Ovary (tissue), 9 donors: ENCODE data around the gene KRTAP5-8. TPM values are rescaled to one million over a fixed set of nuclear protein-coding genes. Genes with fewer than 3 reads are reported as not detected.
"Not testable (repeated sequence)": the region's sequence is repeated elsewhere in the genome, so short reads cannot be mapped to it uniquely, and the experiment has no call there.

Source experiments
- DNase-seq, 5 donors: peaks; one replicate each; pipeline ENCODE4 v3.0.0-alpha.2; 2019 to 2020
- H3K27ac ChIP-seq, 2 donors: fragments of 200-600 bp; one replicate each; pipeline versions ENCODE4 v1.5.1 to v1.8.0; 2019 to 2022
- H3K27me3 ChIP-seq: fragments of 200-600 bp; one replicate; pipeline ENCODE4 v1.8.0; 2022
- H3K36me3 ChIP-seq: fragments of 200-600 bp; sonication (generic); one replicate; pipeline ENCODE4 v1.5.1; 2019
- H3K4me1 ChIP-seq: one replicate; pipeline ENCODE4 v1.8.1; 2013; ENCODE audit warnings: mild to moderate bottlenecking, moderate library complexity; ENCODE audit not compliant: insufficient read depth
- H3K4me3 ChIP-seq: fragments of 200-600 bp; sonication (generic); one replicate; pipeline ENCODE4 v1.5.1; 2017
- H3K9me3 ChIP-seq, 2 donors: fragments of 200-600 bp in 1 of 2; sonication (generic) in 1 of 2; one replicate each; pipeline versions ENCODE4 v1.5.1 to v1.8.1; 2013 to 2019; ENCODE audit warnings: mild to moderate bottlenecking in 1 of 2, moderate library complexity in 1 of 2
- EP300 ChIP-seq: sonication (generic); formaldehyde crosslinking; IDR thresholded peaks from one replicate; pipeline ENCODE4 v1.6.1; 2017; ENCODE audit warnings: antibody characterized with exemption
- POLR2A ChIP-seq: fragments of 450-650 bp; IDR thresholded peaks from one replicate; pipeline ENCODE4 v1.6.1; 2017; ENCODE audit warnings: antibody characterized with exemption, mild to moderate bottlenecking, moderate library complexity
- WGBS, 3 donors: extraction: QIAGEN DNeasy Blood & Tissue Kit in 1 of 3; methylation state at CpG; one replicate each; pipeline versions ENCODE4 v1.1.5 to v1.1.7; 2013 to 2017; 5-methylcytosine and 5-hydroxymethylcytosine counted together
- intact Hi-C, 4 donors: fragments of 100-400 bp; cut with DNase I; formaldehyde crosslinking; loops; one replicate each; pipeline versions ENCODE4 v1.11.0 to v1.15.1; 2022 to 2023
- polyA plus RNA-seq, 2 donors: library from polyadenylated mRNA; stranded (reverse); fragments of 200-250 nt in 1 of 2; fragments of 350-450 nt in 1 of 2; fragmentation: Illumina TruSeq in 1 of 2; extraction: RNeasy Lipid Tissue Mini Kit (QIAGEN cat#74804) in 1 of 2; gene quantifications; one replicate each; pipeline ENCODE4 v1.2.3, GENCODE V29; 2013 to 2014
- total RNA-seq, 7 donors: library from RNA; depleted of rRNA in 2 of 7; stranded (reverse); fragments of >200 nt in 2 of 7; fragmentation: NEBNext Ultra II Directional in 3 of 7; extraction: Animal tissue kit (Norgen Biotek cat#: 25700) in 3 of 7; gene quantifications; one replicate each; pipeline versions ENCODE4 v1.1.0 to v1.2.4, GENCODE V29; 2016 to 2023
- TF ChIP-seq, protein P1 (sequence below), 3 donors: fragments of 450-650 bp in 2 of 3; fragments of 200-600 bp in 1 of 3; IDR thresholded peaks; one replicate each; pipeline versions ENCODE4 v1.5.1 to v1.8.0; 2016 to 2022; ENCODE audit warnings: antibody characterized with exemption in 3 of 3, mild to moderate bottlenecking in 1 of 3
- donor health status: DM: no; HTN: no; CAD: no; lungs with moderate emphysema.
- donor health status: DM: no; HTN: no; CAD: no.
- donor health status: Bipolar disorder and iron deficiency.
- donor health status: DM: yes; HTN: yes; CAD: no.
- donor health status: DM: no; HTN: no; CAD: no.
- donor health status: DM: yes; HTN: yes; CAD: no.

The KRTAP5-8 gene
- total and polyA plus RNA-seq, 9 donors = not detected

GRCh38 chr11:71538666-71538990, 803 bp downstream of the KRTAP5-8 start:
- TF ChIP-seq EP300 (no peak), POLR2A (no peak)
- TF ChIP-seq, protein P1, sequence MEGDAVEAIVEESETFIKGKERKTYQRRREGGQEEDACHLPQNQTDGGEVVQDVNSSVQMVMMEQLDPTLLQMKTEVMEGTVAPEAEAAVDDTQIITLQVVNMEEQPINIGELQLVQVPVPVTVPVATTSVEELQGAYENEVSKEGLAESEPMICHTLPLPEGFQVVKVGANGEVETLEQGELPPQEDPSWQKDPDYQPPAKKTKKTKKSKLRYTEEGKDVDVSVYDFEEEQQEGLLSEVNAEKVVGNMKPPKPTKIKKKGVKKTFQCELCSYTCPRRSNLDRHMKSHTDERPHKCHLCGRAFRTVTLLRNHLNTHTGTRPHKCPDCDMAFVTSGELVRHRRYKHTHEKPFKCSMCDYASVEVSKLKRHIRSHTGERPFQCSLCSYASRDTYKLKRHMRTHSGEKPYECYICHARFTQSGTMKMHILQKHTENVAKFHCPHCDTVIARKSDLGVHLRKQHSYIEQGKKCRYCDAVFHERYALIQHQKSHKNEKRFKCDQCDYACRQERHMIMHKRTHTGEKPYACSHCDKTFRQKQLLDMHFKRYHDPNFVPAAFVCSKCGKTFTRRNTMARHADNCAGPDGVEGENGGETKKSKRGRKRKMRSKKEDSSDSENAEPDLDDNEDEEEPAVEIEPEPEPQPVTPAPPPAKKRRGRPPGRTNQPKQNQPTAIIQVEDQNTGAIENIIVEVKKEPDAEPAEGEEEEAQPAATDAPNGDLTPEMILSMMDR (IDR thresholded peaks at IDR 0.05) = no peak
- no peak overlapping the region for H3K27ac ChIP-seq
- no peaks in the 10 kb centered on the region for H3K36me3 ChIP-seq
- H3K4me3 ChIP-seq = no peak overlapping the region
- intact Hi-C loops = no loop called here
- no peaks in the 10 kb centered on the region for H3K27me3 ChIP-seq
- DNase-seq = no peak
- H3K9me3 ChIP-seq = no peaks in the 10 kb centered on the region
- no peaks in the 10 kb centered on the region for H3K4me1 ChIP-seq
- WGBS, 3 donors = 58 to 71% (median 64%) methylated on average over 4 of the region's 4 CpGs

DNA sequence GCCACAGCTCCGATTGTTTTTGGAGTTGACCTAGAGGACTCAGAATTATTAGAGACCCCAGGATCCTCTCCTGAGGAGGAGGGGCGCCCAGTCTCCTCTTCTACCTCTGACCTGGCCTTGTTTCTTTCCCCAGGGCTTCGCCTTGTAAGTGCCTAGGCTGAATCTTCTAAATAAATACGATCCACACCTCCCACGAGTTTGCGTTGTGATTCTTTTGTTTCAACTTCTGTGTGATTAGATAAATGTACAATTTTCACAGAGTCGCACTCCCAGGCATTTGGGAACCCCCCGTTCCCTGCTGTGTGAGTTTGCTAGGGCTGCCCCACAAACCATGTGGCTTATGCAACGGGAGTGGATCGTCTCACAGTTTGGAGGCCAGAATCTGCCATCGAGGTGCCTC, 1.2 kb downstream of the KRTAP5-8 start:
- intact Hi-C loops = no loop called here
- no peak overlapping the region for H3K27ac ChIP-seq
- no peak overlapping the region for H3K4me3 ChIP-seq
- H3K4me1 ChIP-seq = no peaks in the 10 kb centered on the region
- H3K36me3 ChIP-seq = no peaks in the 10 kb centered on the region
- H3K9me3 ChIP-seq = no peaks in the 10 kb centered on the region
- no peak for DNase-seq
- TF ChIP-seq EP300 (no peak), POLR2A (no peak)
- no peaks in the 10 kb centered on the region for H3K27me3 ChIP-seq
- 43 to 54% (median 45%) methylated on average over 11 of the region's 11 CpGs for WGBS, 3 donors

DNA sequence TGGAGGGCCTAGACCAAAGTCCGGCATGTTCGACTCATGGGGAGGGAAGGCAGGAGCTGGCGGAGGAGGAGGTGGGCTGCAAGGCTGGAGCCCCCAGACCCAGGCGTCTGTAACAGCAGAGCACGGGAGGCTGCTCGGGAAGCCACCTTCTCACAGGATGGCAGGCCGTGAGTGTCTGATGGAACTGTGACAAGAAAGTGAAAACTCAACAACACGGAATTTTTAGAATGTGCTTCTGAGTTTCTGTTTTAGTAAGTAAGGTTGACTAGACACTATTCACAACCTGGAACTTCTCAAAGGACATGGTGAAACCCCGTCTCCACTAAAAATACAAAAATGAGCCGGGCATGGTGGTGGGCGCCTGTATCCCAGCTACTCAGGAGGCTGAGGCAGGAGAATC, 2.1 kb downstream of the KRTAP5-8 start:
- WGBS, 3 donors = 94 to 96% (median 95%) methylated on average over 11 of the region's 11 CpGs

DNA sequence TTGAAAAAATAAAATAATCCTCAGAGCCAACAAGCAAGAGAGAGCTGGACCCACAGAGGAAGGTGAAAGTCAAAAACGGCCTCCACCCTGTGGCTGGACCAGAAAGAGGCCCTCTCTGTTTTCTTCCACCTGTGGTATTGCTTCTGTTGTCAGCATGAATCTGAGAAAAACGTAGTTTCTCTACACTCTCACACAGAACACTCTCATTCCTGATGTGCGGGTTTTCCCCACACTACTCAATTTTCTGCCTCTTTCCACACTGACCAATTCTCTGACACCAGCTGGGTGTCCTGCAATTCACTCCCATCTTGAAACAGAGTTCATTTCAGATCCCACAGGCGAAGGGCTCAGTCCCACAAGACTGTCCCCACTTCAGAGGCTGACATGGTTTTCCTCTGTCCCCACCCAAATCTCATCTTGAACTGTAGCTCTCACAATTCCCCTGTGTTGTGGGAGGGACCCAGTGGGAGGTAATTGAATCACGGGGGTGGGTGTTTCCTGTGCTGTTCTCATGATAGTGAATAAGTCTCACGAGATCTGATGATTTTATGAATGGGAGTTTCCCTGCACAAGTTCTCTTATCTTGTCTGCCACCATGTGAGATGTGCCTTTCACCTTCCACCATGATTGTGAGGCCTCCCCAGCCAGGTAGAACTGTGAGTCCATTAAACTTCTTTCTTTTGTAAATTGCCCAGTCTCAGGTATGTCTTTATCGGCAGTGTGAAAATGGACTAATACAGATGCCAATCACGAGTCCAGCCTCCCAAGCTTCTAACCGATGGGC, 2.9 kb downstream of the KRTAP5-8 start:
- H3K4me1 ChIP-seq, H3K27me3 ChIP-seq, H3K27ac ChIP-seq, H3K9me3 ChIP-seq, DNase-seq, H3K4me3 ChIP-seq, H3K36me3 ChIP-seq, intact Hi-C loops: not testable (repeated sequence)
- WGBS, 3 donors = 87 to 91% (median 87%) methylated on average over 9 of the region's 9 CpGs

More for the DNA sequence above, 2.1 kb downstream of the KRTAP5-8 start:
- H3K36me3 ChIP-seq, DNase-seq, H3K27me3 ChIP-seq, H3K4me3 ChIP-seq, H3K4me1 ChIP-seq, H3K9me3 ChIP-seq, H3K27ac ChIP-seq, intact Hi-C loops: not testable (repeated sequence)

DNA sequence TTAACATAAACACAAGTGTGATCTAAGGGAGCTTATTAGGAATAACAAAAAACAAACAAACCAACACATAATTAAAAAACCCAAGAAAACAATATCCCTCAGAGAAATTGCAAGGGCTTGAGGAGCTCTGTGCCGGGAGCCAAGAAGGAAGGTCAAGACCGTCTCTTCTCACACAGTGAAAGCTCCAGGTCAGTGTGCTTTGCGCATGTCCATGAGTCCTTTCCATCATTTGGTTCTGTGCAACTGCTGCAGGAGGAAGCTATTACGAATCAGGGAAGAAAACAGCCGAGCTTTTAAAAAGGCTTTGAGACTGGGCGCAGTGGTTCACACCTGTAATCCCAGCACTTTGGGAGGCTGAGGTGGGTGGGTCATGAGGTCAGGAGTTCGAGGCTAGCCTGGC, 4.6 kb downstream of the KRTAP5-8 start:
- no peaks in the 10 kb centered on the region for H3K27me3 ChIP-seq
- DNase-seq = no peak
- no peak overlapping the region for H3K27ac ChIP-seq
- WGBS, 3 donors = 76 to 87% (median 82%) methylated on average over 7 of the region's 7 CpGs
- H3K36me3 ChIP-seq = no peaks in the 10 kb centered on the region
- no peak overlapping the region for H3K4me3 ChIP-seq
- no peak for TF ChIP-seq EP300
- TF ChIP-seq, protein P1 (IDR thresholded peaks at IDR 0.05) = no peak
- TF ChIP-seq POLR2A = no peak
- intact Hi-C loops = no loop called here
- H3K9me3 ChIP-seq = peaks cover 0 to 3% of the 10 kb centered on the region in 2 donors
- no peaks in the 10 kb centered on the region for H3K4me1 ChIP-seq
